LHCN-M2 (cell line): Measurements from ENCODE around the gene SETD3. TPM values are rescaled to one million over a fixed set of nuclear protein-coding genes. Genes with fewer than 3 reads are reported as not detected.

Source experiments
- DNase-seq: peaks from one replicate; pipeline ENCODE4 v3.0.0-alpha.2; 2012; ENCODE audit warnings: low read depth
- total RNA-seq: library from RNA; depleted of rRNA; stranded (reverse); fragments of >200 nt; gene quantifications from 2 replicates; pipeline ENCODE4 v1.2.3, GENCODE V29; 2014

The SETD3 gene
- total RNA-seq, 1 experiment from 2014 or later: 48.5 TPM

GRCh38 chr14:99395909-99396530, 84.6 kb downstream of the SETD3 start:
- DNase-seq: peak; percentile 89

GRCh38 chr14:99394602-99395156, 86.0 kb downstream of the SETD3 start:
- DNase-seq: no peak

DNA sequence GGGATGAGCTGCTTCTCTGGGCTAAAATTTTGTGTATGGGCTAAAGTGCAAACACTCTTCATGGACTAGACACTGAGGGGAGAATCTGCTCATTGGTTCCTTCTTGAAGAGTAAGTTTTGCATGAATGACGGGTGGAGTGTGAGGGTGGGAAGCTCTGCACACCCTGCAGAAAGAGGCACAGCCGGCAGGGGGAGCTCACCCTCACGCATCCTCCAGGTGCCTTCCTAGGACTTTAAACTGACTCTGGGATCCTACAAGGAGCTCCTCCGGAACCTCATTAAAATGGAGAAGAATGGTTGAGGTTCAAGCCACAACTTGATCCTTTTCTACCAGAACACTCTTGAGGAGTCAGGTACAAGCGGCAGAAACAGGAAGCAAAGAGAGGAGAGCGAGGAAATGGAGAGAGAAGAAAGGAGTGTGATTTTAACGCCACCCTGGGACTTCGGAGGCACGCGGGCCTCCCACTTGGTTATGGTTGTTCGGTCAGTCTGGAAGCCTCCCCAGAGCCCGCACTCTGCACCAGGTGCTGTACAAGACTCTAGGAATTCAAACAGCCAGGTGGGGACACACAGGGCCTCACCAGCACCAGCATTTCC, 87.5 kb downstream of the SETD3 start:
- DNase-seq: peak; percentile 11

DNA sequence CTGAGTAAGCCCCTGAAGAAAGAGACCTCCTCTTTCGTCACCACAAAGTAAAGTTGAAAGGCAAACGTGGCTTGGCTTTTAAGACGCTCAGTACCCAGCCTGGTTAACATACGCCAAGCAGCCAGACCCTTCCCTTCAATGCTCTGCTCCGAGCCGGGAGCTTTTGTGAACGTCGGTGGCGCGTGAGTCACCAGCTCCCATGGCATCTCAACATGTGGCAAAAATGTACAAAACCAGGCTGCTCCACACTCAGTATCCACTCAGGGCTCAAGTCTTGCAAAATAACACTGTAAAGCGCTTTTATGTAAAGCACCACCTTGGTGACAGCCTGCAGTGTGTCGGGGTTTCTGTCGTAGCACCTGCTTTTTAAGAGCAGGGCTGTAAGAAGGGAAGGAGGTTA, 89.0 kb downstream of the SETD3 start:
- DNase-seq: peak; percentile 14

DNA sequence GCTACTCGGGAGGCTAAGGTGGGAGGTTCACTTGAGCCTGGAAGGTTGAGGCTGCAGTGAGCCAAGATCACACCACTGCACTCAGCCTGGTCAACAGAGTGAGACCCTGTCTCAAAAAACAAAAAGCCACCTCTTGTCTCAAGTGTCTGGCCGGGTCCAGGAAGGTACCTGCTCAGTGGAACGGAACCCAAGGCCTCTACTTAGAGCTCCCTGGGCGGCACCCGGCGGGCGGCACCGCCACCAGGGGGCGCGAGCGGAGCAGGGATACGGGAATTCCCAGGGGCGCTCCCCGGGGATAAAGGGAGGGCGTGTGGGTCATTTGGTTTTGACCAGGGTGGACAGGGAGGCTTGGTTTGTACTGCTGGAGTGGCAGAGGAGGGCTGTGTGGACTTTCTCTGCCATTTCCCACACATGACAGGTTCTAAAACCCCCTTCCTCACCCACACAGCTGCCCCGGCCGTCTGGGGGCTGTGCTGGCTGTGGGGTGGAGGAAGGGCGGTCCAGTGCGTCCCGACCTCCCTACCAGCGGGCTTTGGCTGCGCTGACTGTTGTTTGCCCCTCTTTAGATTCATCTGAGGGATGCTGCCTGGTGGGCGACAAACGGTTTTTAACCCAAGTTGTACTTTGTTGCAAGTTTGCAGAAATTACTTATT, 91.4 kb downstream of the SETD3 start:
- DNase-seq: peak; percentile 40

DNA sequence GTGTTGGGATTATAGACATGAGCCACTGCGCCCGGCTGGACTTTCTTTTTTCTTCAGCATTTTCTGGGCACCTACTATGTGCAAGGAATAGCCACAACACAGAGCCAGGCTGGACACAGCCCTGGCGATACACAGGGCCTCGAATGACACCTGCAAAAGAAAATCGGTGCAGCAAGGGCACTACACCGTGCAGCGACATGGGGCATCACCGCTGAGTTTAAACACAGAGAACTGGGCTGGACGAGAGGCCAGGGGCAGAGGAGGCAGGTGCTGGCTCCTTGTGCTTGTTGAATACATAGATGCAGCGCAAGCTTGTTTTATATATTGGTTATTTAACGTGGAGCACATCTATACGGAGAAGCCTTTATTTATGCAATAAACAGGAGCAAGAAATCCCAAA, 92.4 kb downstream of the SETD3 start:
- DNase-seq: no peak

GRCh38 chr14:99387880-99388279, 92.8 kb downstream of the SETD3 start:
- no peak for DNase-seq

- DNase-seq: no peak
Measured at GRCh38 chr14:99384450-99385417, 95.9 kb downstream of the SETD3 start.

GRCh38 chr14:99383472-99384449, 96.9 kb downstream of the SETD3 start:
- DNase-seq: no peak

DNA sequence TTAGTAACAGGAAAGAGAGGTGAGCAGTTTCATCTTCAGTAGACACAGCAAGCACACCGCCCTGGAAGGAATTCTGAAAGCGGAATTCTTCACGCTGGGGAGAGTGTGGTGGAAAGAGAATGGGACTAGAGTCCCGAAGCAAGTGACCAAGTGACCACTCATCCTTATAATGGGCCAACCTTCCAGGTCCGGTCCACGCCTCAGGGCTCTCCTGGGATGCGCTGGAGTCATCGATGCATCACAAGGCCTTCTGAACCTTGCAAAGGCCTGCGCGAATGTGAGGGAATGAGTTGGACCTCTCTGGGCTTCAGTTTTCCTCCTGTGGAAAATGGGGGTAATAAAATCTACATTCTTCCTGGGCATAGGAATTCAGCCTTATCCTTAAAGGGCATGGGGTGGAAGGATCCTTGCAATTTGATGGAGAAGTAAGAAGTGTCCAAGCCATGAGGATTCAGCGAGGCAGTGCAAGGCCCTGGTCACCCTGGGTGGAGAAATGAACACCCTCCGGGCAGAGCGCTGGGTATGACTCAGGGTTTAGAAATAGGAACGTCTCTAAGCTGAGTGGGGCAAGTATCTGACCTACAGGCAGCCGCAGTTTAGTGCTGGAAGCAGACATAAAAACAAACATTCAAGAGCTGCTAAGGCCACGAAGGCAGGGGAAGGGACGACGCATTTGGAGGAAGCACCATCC, 97.7 kb downstream of the SETD3 start:
- DNase-seq: no peak

DNA sequence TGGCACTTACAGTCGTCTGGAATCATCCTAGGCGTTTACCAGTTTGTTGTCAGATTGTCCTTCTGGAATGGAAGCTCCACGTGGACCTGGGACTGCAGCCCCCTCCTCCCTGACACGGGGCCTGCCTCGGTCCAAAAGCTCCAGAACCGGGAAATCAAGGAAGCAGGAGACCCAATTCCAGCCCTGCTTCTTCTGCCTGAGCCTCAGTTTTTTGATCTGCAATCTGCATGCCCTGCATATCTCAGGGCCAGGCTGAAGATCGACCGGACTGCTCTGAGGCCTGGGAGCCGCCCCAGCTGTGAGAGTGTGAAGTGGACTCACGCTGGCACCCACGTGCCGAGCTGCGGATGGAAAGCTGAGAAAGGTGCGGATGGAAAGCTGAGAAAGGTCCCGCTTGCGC, 98.6 kb downstream of the SETD3 start:
- no peak for DNase-seq

- DNase-seq: no peak
Measured at GRCh38 chr14:99381688-99382060, 99.0 kb downstream of the SETD3 start.

DNA sequence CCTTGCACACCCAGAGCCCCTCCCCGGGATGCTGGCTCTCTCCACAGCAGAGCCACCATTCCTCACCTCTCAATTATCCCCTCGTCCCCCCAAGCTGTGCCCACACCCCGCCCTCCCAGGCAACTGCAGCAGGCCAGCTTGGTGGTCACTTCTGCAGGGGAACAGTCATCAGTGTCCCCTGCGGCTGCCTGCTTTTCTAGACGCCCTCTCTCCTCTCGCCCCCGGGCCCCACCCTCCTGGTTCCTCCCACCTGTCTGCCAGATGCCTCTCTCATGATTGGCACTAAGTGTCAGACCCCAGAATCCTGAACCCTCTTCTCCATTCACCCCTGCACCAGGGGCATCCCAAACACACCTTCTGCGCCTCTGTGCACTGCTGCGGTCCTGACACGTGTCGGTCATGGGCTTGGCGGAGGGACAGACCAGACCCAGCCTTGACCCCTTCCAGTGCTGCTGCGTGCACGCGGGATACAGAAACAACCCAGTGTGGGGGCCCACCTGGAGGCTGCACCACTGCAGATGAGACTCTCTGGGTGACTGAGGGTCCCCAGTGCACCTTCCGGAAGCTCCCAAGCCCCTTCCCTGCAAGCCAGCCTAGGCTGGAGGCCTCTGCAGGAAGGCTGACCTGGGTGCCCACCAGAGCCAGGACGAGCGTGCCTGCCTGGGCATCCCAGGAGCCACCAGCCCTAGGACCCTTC, 99.5 kb downstream of the SETD3 start:
- DNase-seq: no peak

DNA sequence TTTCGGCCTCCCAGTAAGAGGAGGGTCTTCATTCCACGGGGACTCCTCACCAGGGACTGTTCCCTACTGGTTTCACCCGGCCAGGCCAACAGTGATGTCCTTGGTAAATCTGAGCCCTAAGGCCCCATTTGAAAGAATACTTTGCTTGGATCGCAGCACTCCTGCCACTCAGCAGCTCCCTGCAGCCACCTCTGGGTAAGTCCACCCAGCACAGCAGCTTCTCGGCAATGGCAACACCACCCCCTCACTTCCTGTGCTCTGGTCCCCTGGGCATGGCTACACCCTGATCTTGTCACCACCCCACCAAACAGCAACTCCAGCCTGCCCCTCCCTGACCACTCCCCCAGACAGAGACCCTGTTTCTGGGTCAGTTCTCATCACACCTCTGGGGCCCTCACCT, 100.3 kb downstream of the SETD3 start:
- DNase-seq: no peak

GRCh38 chr14:99378782-99379214, 101.9 kb downstream of the SETD3 start:
- DNase-seq: peak; percentile 46

- DNase-seq: no peak
Measured at GRCh38 chr14:99377951-99378350, 102.7 kb downstream of the SETD3 start.

- DNase-seq: no peak
Measured at GRCh38 chr14:99374964-99375363, 105.7 kb downstream of the SETD3 start.

- DNase-seq: no peak
Measured at GRCh38 chr14:99363616-99364290, 116.9 kb downstream of the SETD3 start.

GRCh38 chr14:99363051-99363450, 117.6 kb downstream of the SETD3 start:
- no peak for DNase-seq
